Brain microvascular endothelial cell (primary cell): Measurements from ENCODE around the gene C20orf204.

ENCODE experiments used
- DNase-seq: peaks from one replicate; pipeline ENCODE4 v3.0.0-alpha.2; 2020
- H3K27ac ChIP-seq: fragments of 250-450 bp; sonication (Bioruptor Pico); 2 replicates; pipeline ENCODE4 v1.5.1; 2020; ENCODE audit warnings: mild to moderate bottlenecking, moderate library complexity
- H3K27me3 ChIP-seq: fragments of 250-450 bp; sonication (Bioruptor Pico); replicated peaks from 2 replicates; pipeline ENCODE4 v1.5.1; 2020; ENCODE audit warnings: mild to moderate bottlenecking
- H3K36me3 ChIP-seq: fragments of 250-450 bp; sonication (Bioruptor Pico); replicated peaks from 2 replicates; pipeline ENCODE4 v1.5.1; 2020; ENCODE audit warnings: mild to moderate bottlenecking
- H3K4me3 ChIP-seq: 2 replicates; pipeline ENCODE4 v1.5.1; 2011; ENCODE audit warnings: low read depth, mild to moderate bottlenecking, control low read depth, low read length, moderate library complexity
- in situ Hi-C: cut with HindIII; loops from 2 replicates; pipeline ENCODE4 v1.10.0; 2017; ENCODE audit warnings: low sequenced_read_pairs, low pct_ligation_motif_present
- TF ChIP-seq, protein P1 (sequence below): IDR thresholded peaks from 2 replicates; pipeline ENCODE4 v1.5.1; 2011; ENCODE audit warnings: low read depth, mild to moderate bottlenecking, moderate library complexity, low read length, control low read depth, inconsistent platforms; ENCODE audit errors: missing control alignments

Gene C20orf204

DNA sequence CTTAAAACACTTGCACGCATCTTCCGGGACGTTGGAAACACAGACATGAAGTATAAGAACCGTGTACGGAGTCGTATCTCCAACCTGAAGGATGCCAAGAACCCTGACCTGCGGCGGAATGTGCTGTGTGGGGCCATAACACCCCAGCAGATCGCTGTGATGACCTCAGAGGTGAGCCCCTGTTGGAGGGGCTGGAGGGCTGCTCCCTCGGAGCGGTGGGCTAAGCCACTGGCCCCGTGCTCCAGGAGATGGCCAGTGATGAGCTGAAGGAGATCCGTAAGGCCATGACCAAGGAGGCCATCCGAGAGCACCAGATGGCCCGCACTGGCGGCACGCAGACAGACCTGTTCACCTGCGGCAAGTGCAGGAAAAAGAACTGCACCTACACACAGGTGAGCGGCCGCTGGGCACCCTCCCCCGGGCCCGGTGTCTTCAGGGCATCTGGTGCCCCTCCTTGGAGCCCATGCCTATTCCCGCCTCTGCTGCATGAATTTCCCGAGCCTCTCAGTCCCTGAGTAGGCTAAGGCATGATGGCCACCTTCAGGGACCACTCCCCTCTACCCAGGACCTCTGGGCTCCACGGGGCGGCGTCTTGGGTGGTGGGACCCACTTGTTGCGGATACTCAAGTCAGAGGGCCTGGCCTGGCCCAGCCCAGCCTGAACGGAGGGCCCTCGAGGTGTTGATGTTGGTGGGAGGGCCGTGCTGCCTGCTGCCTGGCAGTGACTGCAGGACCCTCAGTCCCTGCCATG lies 34.4 kb downstream of the C20orf204 start:
- DNase-seq = no peak
- Histone ChIP-seq H3K27ac (no peak overlapping the region), H3K27me3 (no peaks in the 10 kb centered on the region), H3K36me3 (no peaks in the 10 kb centered on the region), H3K4me3 (no peak overlapping the region)
- in situ Hi-C loops = no loop called here
- TF ChIP-seq, protein P1, sequence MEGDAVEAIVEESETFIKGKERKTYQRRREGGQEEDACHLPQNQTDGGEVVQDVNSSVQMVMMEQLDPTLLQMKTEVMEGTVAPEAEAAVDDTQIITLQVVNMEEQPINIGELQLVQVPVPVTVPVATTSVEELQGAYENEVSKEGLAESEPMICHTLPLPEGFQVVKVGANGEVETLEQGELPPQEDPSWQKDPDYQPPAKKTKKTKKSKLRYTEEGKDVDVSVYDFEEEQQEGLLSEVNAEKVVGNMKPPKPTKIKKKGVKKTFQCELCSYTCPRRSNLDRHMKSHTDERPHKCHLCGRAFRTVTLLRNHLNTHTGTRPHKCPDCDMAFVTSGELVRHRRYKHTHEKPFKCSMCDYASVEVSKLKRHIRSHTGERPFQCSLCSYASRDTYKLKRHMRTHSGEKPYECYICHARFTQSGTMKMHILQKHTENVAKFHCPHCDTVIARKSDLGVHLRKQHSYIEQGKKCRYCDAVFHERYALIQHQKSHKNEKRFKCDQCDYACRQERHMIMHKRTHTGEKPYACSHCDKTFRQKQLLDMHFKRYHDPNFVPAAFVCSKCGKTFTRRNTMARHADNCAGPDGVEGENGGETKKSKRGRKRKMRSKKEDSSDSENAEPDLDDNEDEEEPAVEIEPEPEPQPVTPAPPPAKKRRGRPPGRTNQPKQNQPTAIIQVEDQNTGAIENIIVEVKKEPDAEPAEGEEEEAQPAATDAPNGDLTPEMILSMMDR = no peak

DNA sequence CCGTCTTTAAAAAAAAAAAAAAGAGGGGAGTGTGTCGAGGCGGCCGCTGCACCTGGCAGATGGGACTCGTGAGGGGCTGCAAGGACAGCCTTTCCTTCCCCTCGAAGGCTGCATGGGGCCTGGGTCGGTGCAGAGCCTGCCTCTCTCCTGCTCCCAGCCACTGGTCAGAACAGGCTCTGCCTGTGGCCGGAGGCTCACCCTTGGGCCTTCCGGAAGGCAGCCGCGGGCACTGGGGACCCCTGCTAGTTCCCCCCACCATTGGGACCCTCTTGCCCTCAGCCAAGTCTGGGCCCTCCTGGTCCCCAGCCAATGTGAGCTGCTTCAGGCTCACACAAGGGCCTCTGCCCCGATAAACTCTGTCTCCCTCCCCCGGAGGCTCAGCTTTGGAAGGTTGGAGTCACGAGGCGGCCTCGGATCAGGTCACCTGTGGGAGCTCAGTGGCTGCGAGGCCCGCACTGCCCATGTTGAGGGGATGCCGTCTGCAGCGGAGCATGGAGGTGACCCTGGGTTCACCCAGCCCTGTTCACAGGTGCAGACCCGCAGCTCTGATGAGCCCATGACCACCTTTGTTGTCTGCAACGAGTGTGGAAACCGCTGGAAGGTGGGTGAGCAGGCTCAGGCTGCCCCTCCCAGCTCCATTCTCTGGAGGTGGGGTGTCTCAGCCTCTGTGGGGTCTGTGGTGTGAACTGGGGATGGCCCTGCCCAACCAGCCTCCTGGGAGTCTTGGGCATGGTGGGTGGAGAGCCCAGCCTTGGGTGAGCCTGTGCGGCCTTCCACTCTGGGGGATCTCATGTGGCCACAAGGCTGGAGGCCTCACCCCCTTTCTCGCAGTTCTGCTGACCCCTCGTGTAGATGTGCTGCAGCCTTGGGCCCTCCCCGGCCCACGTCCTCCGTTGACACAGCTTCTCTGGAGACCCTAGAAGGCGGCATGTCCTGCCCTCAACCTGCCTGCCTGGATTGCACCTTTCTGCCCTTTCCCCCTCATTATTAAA lies 35.7 kb downstream of the C20orf204 start:
- no peak for DNase-seq
- in situ Hi-C loops = no loop called here
- Histone ChIP-seq H3K4me3 (no peak overlapping the region), H3K36me3 (no peaks in the 10 kb centered on the region), H3K27ac (no peak overlapping the region), H3K27me3 (no peaks in the 10 kb centered on the region)
- TF ChIP-seq, protein P1 = no peak

- in situ Hi-C loops = no loop called here
- DNase-seq = no peak
- H3K27me3 ChIP-seq = no peaks in the 10 kb centered on the region
- no peak overlapping the region for H3K4me3 ChIP-seq
- TF ChIP-seq, protein P1 = no peak
- H3K27ac ChIP-seq = no peak overlapping the region
- no peaks in the 10 kb centered on the region for H3K36me3 ChIP-seq
Observed at GRCh38 chr20:64072498-64073063, 36.6 kb downstream of the C20orf204 start.

GRCh38 chr20:64073476-64074183 lies 37.6 kb downstream of the C20orf204 start:
- TF ChIP-seq, protein P1 = no peak
- Histone ChIP-seq H3K4me3 (no peak overlapping the region), H3K36me3 (no peaks in the 10 kb centered on the region), H3K27ac (no peak overlapping the region), H3K27me3 (no peaks in the 10 kb centered on the region)
- in situ Hi-C loops = no loop called here
- DNase-seq = no peak

GRCh38 chr20:64074184-64074789 lies 38.3 kb downstream of the C20orf204 start:
- Histone ChIP-seq H3K36me3 (no peaks in the 10 kb centered on the region), H3K4me3 (no peak overlapping the region), H3K27ac (no peak overlapping the region), H3K27me3 (no peaks in the 10 kb centered on the region)
- in situ Hi-C loops = no loop called here
- DNase-seq = no peak
- TF ChIP-seq, protein P1 = no peak
